HEK293T (cell line): Measurements from ENCODE around the gene USP32.

Experiments
- CTCF ChIA-PET: fragments of 350-600 bp; formaldehyde crosslinking; extraction: SDS; loops from one replicate; lab custom pipeline; 2021; ENCODE audit warnings: antibody characterized with exemption, inconsistent platforms; lab: Yijun Ruan, JAX
- POLR2A ChIA-PET: fragments of 350-600 bp; formaldehyde crosslinking; extraction: SDS; loops from one replicate; lab custom pipeline; 2020; ENCODE audit warnings: antibody characterized with exemption, inconsistent platforms; lab: Yijun Ruan, JAX
- DNase-seq: peaks from one replicate; pipeline ENCODE4 v3.0.0; 2012; ENCODE audit warnings: mixed read lengths; ENCODE audit errors: extremely low spot score
- ARNT ChIP-seq: fragments of 450-650 bp; IDR thresholded peaks from 2 replicates; pipeline ENCODE4 v1.6.1; 2017; ENCODE audit warnings: mild to moderate bottlenecking
- BHLHE40 ChIP-seq: fragments of 450-650 bp; IDR thresholded peaks from 2 replicates; pipeline ENCODE4 v1.6.1; 2016; ENCODE audit warnings: mild to moderate bottlenecking, moderate library complexity, borderline replicate concordance
- CTBP1 ChIP-seq: fragments of 450-650 bp; IDR thresholded peaks from 2 replicates; pipeline ENCODE4 v1.6.1; 2016; ENCODE audit warnings: borderline replicate concordance
- ELF4 ChIP-seq: fragments of 450-650 bp; IDR thresholded peaks from 2 replicates; pipeline ENCODE4 v1.6.1; 2017; ENCODE audit warnings: antibody characterized with exemption
- FOXA1 ChIP-seq: fragments of 450-650 bp; IDR thresholded peaks from 2 replicates; pipeline ENCODE4 v1.6.1; 2016; ENCODE audit warnings: mild to moderate bottlenecking
- FOXK2 ChIP-seq: fragments of 450-650 bp; IDR thresholded peaks from 2 replicates; pipeline ENCODE4 v1.6.1; 2016; ENCODE audit warnings: mild to moderate bottlenecking
- FOXM1 ChIP-seq: fragments of 450-650 bp; IDR thresholded peaks from 2 replicates; pipeline ENCODE4 v1.6.1; 2017; ENCODE audit warnings: mild to moderate bottlenecking, borderline replicate concordance
- HDGF ChIP-seq: fragments of 450-650 bp; IDR thresholded peaks from 2 replicates; pipeline ENCODE4 v1.6.1; 2017; ENCODE audit warnings: antibody characterized with exemption, borderline replicate concordance
- L3MBTL2 ChIP-seq: fragments of 450-650 bp; conservative IDR thresholded peaks from 2 replicates; pipeline ENCODE4 v1.6.1; 2016; ENCODE audit warnings: mild to moderate bottlenecking
- LEF1 ChIP-seq: fragments of 450-650 bp; IDR thresholded peaks from 2 replicates; pipeline ENCODE4 v1.6.1; 2017; ENCODE audit warnings: mild to moderate bottlenecking, borderline replicate concordance
- NFRKB ChIP-seq: fragments of 450-650 bp; IDR thresholded peaks from 2 replicates; pipeline ENCODE4 v1.6.1; 2016; ENCODE audit warnings: mild to moderate bottlenecking, moderate library complexity
- PKNOX1 ChIP-seq: fragments of 450-650 bp; IDR thresholded peaks from 2 replicates; pipeline ENCODE4 v1.6.1; 2016
- SP1 ChIP-seq: fragments of 450-650 bp; IDR thresholded peaks from 2 replicates; pipeline ENCODE4 v1.6.1; 2017
- SUZ12 ChIP-seq: fragments of 450-650 bp; IDR thresholded peaks from 2 replicates; pipeline ENCODE4 v1.6.1; 2016; ENCODE audit warnings: mild to moderate bottlenecking
- TARDBP ChIP-seq: fragments of 450-650 bp; IDR thresholded peaks from 2 replicates; pipeline ENCODE4 v1.6.1; 2016
- ZNF384 ChIP-seq: fragments of 450-650 bp; IDR thresholded peaks from 2 replicates; pipeline ENCODE4 v1.6.1; 2016

USP32 gene

DNA sequence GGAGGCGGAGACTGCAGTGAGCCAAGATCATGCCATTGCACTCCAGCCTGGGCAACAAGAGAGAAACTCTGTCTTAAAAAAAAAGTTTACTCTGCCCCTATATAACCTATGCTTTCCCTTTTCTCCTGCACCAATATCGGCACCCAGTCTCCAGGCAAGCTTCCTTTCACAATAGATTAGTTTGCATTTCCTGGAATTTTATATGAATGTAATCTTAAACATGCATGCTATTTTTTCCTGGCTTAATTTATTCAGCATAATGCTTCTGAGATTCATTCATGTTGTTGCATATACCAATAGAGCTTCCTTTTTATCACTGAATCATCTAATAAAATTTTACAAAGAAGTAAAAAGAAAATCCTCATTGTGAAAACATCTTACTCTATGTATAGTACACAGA lies 59.4 kb downstream of the USP32 start:
- ChIA-PET CTCF (no interaction called here), POLR2A (no interaction called here)
- no peak for TF ChIP-seq SP1
- TF ChIP-seq BHLHE40 = no peak
- no peak for TF ChIP-seq CTBP1
- no peak for DNase-seq

DNA sequence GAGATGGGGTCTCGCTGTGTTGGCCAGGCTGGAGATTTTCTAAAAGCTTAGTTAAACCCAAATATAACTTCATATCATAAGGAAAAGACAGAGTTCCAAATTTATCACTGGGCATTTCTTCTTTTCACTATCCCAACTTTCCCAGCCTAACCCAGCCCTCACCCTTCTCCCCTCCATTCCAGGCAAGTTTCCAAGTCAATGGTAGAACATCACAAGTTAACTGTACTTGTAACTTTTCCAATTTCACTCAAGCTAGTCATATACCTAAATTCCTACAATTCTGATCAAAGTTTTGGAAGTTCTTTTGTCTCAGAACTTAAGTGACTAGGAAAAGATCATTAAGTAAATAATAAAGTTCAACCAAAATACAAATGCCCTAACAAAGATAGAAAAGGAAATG lies 61.2 kb downstream of the USP32 start:
- TF ChIP-seq NFRKB (no peak), ARNT (no peak)
- ChIA-PET POLR2A (no interaction called here), CTCF (no interaction called here)
- DNase-seq = no peak

DNA sequence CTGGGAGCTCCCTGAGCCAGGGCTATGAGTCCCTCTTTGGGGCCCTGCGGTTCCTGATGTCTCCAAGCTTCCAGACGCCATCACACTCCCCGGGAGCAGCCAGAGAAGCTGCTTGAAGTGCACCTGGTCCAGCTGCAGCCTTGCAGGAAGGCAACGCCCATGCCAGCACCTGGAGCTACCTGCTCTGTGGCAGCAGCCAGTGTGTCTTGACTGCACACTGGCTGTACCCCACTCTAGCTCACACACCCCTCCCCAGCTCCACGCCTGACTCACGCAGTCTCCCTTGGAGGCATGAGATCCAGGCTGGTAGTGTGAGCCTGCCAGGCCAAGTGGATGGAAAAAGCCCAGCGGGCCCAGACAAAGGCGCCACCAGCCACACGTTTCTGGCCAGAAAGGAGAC lies 63.3 kb downstream of the USP32 start:
- no peak for TF ChIP-seq ARNT
- TF ChIP-seq HDGF = no peak
- TF ChIP-seq SP1 = no peak
- TF ChIP-seq ZNF384 = no peak
- no peak for TF ChIP-seq FOXK2
- no peak for TF ChIP-seq CTBP1
- no peak for TF ChIP-seq ELF4
- CTCF ChIA-PET = interaction anchor here (0.6 kb wide), 1 partner anchor 1333 kb away, joined by 3 read pairs; no protein-coding TSS in a partner anchor
- POLR2A ChIA-PET = interaction anchor here (0.8 kb wide), 1 partner anchor 64 kb away, joined by 3 read pairs; no protein-coding TSS in a partner anchor
- no peak for DNase-seq

- POLR2A ChIA-PET = interaction anchor here (0.8 kb wide), 1 partner anchor 65 kb away, joined by 3 read pairs; no protein-coding TSS in a partner anchor
- CTCF ChIA-PET = no interaction called here
- no peak for TF ChIP-seq NFRKB
- no peak for TF ChIP-seq L3MBTL2
- no peak for TF ChIP-seq ARNT
- no peak for TF ChIP-seq CTBP1
- TF ChIP-seq BHLHE40 = no peak
- TF ChIP-seq HDGF = no peak
These were observed 64.0 kb downstream of the USP32 start for GRCh38 chr17:60327901-60328273.

DNA sequence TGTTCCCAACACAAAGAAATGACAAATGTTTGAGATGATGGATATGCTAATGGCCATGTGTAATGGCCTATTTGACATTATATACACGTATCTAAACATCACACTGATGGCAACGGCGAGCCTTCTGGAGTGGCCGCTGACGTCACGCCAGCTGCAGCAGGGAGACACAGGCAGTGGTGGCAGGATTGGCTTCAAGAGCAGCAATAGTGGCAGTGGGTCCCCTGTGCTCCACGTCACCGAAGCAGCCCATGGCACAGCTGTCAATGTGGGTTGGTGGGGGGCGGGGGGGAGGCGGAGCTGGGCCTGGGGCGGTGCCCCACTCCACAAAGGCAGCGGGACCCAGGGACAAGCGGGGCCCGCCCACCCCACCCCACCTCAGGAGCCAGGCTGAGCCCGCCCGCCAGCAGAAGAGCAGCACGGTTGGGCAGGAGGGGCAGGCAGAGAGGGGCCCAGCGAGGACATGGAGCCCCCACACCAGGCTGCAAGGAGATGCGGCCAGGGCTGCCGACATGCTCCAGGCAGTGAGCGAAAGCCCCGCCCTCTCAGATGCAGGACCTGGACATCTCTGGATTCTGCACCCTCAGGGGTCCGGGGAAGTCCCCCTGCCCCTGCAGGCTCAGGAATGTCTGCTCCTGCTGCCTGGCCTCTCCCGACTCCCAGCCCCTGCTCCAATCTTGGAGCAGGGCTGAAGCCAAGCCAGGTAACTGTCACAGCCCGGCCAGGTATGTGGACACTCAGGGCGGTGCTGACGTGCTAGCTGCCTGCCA lies 64.6 kb downstream of the USP32 start:
- no peak for DNase-seq
- no peak for TF ChIP-seq SUZ12
- no peak for TF ChIP-seq FOXK2
- no peak for TF ChIP-seq TARDBP
- TF ChIP-seq NFRKB = no peak
- no peak for TF ChIP-seq PKNOX1
- CTCF ChIA-PET = no interaction called here
- POLR2A ChIA-PET = no interaction called here

More at GRCh38 chr17:60327901-60328273, 64.0 kb downstream of the USP32 start:
- no peak for DNase-seq

GRCh38 chr17:60326702-60327101 lies 65.2 kb downstream of the USP32 start:
- no peak for TF ChIP-seq ZNF384
- no peak for DNase-seq
- POLR2A ChIA-PET = no interaction called here
- CTCF ChIA-PET = no interaction called here

DNA sequence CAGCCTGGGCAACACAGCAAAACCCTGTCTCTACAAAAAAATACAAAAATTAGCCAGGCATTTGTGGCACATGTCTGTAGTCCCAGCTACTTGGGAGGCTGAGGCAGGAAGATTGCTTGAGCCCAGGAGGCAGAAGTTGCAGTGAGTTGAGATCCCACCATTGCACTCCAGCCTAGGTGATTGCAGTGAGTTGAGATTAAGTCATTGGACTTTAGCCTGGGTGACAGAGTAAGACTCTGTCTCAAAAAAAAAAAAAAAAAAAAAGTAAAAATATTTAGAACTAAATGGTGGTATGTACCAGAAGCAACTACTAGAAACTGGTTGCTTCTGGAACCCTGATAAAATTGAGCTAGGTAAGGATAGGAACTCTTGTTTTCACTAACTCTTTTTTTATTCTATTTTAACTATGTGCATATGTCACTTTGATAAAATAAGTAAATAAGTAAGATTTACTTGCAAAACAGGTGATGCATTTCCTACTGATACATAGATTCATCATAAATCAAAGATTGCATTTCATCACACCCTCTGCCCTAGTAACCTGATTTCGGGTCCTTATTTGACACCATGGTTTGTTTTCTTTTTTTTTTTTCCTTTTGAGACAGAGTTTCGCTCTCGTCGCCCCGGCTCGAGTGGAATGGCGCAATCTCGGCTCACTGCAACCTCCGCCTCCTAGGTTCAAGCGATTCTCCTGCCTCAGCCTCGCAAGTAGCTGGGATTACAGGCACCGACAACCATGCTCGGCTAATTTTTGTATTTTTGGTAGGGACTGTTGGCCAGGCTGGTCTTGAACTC lies 66.0 kb downstream of the USP32 start:
- CTCF ChIA-PET = interaction anchor here (0.6 kb wide), 1 partner anchor 104 kb away, joined by 6 read pairs; no protein-coding TSS in a partner anchor
- DNase-seq = no peak
- POLR2A ChIA-PET = no interaction called here
- TF ChIP-seq ELF4 = no peak
- TF ChIP-seq SP1 = no peak
- no peak for TF ChIP-seq CTBP1
- no peak for TF ChIP-seq L3MBTL2
- TF ChIP-seq LEF1 = no peak
- TF ChIP-seq NFRKB = no peak

DNA sequence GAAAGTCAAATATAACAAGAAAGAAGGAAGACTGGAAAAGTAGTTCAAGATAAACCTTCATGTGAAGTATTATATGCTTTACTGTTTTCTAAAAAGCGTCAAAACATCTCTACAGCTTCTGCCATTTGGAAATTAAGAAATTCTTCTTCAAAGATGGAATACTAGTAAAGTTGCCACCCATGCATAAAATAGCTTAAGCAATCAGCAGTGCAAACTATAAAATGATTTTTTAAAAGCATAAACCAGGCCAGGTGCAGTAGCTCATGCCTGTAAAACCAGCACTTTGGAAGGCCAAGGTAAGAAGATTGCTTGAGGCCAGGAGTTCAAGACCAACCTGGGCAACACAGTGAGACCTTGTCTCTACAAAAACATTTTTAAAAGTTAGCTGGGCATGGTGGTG lies 68.2 kb downstream of the USP32 start:
- no peak for DNase-seq
- POLR2A ChIA-PET = no interaction called here
- TF ChIP-seq SP1 (no peak), FOXK2 (no peak), NFRKB (no peak), ARNT (no peak), L3MBTL2 (no peak), FOXA1 (no peak), SUZ12 (no peak), BHLHE40 (no peak), HDGF (no peak), CTBP1 (no peak), FOXM1 (no peak), TARDBP (no peak), ELF4 (no peak), LEF1 (no peak)
- CTCF ChIA-PET = no interaction called here
